NCI-H1417 (cell line): ENCODE results near the gene ENPP6.

Experiments
- DNase-seq, 3 experiments: peaks; one replicate each; lab custom pipeline; 2025; lab: John Stamatoyannopoulos, UW

The ENPP6 gene

GRCh38 chr4:184104419-184105101, 113.1 kb downstream of the ENPP6 start:
- DNase-seq = no peak

GRCh38 chr4:184103527-184104264, 114.0 kb downstream of the ENPP6 start:
- DNase-seq = no peak

- no peak for DNase-seq
Measured at GRCh38 chr4:184102927-184103326, 114.7 kb downstream of the ENPP6 start.

GRCh38 chr4:184102488-184102887, 115.2 kb downstream of the ENPP6 start:
- no peak for DNase-seq

- no peak for DNase-seq
Measured at GRCh38 chr4:184101711-184102110, 116.0 kb downstream of the ENPP6 start.

- peak; percentile 5 to 35 (median 13) for DNase-seq
Measured at GRCh38 chr4:184100297-184100885, 117.3 kb downstream of the ENPP6 start.

GRCh38 chr4:184099535-184099966, 118.1 kb downstream of the ENPP6 start:
- peak in 1 of 3 experiments; percentile 50 for DNase-seq

GRCh38 chr4:184099000-184099399, 118.7 kb downstream of the ENPP6 start:
- DNase-seq = no peak

GRCh38 chr4:184097815-184098214, 119.9 kb downstream of the ENPP6 start:
- DNase-seq = no peak

GRCh38 chr4:184097241-184097605, 120.5 kb downstream of the ENPP6 start:
- DNase-seq = no peak

GRCh38 chr4:184096561-184097240, 121.0 kb downstream of the ENPP6 start:
- no peak for DNase-seq

- no peak for DNase-seq
Measured at GRCh38 chr4:184094532-184095159, 123.0 kb downstream of the ENPP6 start.

GRCh38 chr4:184091986-184092385, 125.7 kb downstream of the ENPP6 start:
- DNase-seq = no peak

GRCh38 chr4:184090571-184090970, 127.1 kb downstream of the ENPP6 start:
- DNase-seq = no peak

GRCh38 chr4:184080674-184081073, 137.0 kb downstream of the ENPP6 start:
- DNase-seq = no peak

GRCh38 chr4:184074677-184075388, 142.8 kb downstream of the ENPP6 start:
- no peak for DNase-seq

GRCh38 chr4:184067931-184068554, 149.6 kb downstream of the ENPP6 start:
- DNase-seq = no peak

GRCh38 chr4:184066584-184067300, 150.9 kb downstream of the ENPP6 start:
- DNase-seq = peak in 1 of 3 experiments; percentile 14

GRCh38 chr4:184064877-184065276, 152.8 kb downstream of the ENPP6 start:
- no peak for DNase-seq

GRCh38 chr4:184062769-184063168, 154.9 kb downstream of the ENPP6 start:
- DNase-seq = no peak
